GM18867 (cell line): ENCODE measurements around the gene FGB.

ENCODE experiments used
- ATAC-seq: cut with Tn5 transposase; IDR thresholded peaks from one replicate; pipeline ENCODE4 v1.9.1; 2021; ENCODE audit warnings: mild to moderate bottlenecking, moderate library complexity; ENCODE audit not compliant: unreplicated experiment

The FGB gene

GRCh38 chr4:154562697-154563254, at the start of gene FGB:
TSS of gene FGB (plus strand) at chr4:154563011. CDS start at chr4:154563019, 8 bp downstream.
- ATAC-seq, result no peak

- no peak for ATAC-seq
Measured at GRCh38 chr4:154516318-154517029, 46.3 kb upstream of the FGB start.

DNA sequence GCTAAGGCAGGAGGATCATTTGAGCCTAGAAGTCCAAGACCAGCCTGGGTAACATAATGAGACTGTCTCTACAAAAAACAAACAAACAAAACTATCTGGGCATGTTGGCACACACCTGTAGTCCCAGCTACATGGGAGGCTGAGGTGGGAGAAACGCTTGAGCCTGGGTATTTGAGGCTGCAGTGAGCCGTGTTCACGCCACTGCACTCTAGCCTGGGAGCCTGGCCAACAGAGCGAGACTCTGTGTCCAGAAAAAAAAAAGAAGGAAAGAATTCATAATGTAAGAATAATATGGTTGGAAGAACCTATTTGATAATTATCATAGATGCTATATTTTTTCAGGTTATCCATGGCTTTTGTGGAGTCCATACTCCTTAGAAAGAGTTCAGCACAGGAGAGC, 45.2 kb upstream of the FGB start:
- no peak for ATAC-seq

- ATAC-seq, result no peak
Measured at GRCh38 chr4:154519214-154519613, 43.6 kb upstream of the FGB start.

GRCh38 chr4:154521607-154522006, 41.2 kb upstream of the FGB start:
- no peak for ATAC-seq

DNA sequence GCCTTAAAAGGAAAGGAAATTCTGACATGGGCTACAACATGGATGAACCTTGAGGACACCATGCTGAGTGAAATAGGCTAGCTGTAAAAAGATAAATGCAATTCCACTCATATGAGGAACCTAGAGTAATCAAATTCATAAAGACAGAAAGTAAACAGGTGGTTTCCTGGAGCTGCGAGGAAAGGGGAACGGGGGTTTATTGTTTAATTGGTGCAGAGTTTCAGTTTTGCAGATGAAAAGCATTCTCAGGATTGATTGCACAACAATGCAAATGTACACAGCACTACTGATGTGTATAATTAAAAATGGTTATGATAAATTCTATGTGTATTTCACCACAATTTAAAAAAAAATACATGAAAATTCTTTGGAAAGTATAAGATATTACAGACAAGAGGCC, 36.7 kb upstream of the FGB start:
- ATAC-seq, result no peak

GRCh38 chr4:154527308-154527707, 35.5 kb upstream of the FGB start:
- no peak for ATAC-seq

DNA sequence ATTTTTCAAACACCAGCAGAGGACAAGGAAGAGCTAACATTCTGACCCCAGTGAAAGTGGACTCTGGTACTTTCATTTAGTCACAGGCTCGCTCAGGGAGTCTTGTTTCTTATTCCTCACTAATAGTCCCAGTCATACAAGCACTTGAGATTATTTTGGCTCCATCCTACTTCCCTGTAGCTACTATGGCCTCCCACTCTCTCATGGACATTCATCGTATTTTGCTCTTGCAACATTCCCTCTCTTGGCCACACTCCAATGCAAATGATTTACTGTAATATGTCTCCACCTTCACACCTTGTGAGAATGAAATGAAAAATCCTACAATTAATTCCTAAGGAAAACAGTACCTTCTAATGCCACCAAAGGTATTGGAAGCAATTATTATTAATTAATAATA, 33.9 kb upstream of the FGB start:
- no peak for ATAC-seq

DNA sequence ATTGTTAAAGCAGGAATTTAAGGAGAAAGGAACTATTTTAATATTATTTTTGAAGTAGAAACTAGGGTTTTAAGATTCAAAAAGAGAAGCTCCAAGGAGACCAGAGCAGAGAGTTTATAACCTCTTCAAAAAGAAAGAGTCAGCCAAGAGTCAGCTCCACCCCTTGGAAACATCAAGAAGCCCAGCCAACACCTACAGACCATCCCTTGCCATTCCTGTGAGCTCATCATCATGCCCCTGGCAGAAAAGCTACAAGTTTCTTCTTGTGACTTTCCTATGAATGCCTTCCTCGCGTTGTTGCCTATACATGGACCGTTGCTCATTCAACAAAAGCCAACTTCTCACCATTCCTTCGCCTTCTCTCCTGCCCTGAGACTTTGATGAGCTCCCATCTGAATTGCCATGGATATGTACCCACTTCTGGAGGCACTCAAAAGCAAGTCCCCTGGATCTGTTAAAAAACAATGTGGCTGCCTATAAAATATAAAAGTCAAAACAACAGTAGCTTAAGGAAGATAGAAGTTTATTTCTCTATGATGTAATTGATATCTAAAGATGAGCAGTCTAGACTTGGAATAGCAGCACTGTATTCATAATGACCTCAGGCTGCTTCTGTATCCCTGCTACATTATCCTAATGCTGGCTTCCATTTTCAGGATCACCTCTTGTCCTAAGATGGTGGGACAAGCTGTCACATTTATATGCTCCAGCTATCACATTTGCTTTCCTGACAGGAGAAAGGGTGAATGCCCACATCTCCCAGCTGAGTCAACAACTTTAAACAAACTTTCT, 32.9 kb upstream of the FGB start:
- no peak for ATAC-seq

DNA sequence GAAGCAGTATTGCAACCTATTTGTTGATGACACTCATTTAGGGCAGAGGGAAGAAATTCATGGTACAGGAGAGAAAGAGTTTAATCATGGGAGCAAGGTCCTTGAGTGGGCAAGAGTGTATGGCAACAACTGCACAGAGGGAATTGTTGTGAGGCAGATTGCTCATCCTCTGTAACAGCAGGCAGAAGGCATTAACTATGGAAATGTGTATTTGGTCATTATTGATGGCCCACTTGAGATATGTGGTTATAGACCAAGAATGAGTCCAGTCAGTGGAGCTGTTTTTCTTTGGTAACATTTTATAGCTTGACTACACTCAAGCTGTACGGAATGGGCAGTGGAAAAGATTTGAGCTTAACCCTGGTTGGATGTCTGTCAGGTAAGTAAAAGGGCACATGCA, 28.5 kb upstream of the FGB start:
- no peak for ATAC-seq

GRCh38 chr4:154542271-154542879, 20.4 kb upstream of the FGB start:
- no peak for ATAC-seq

- ATAC-seq, result no peak
Measured at GRCh38 chr4:154545689-154546088, 17.1 kb upstream of the FGB start.

- ATAC-seq, result peak; percentile 98
Measured at GRCh38 chr4:154549894-154550790, 12.7 kb upstream of the FGB start, which contains the start of gene PLRG1. TSS of gene PLRG1 (minus strand) at chr4:154550400. CDS start at chr4:154550308, 92 bp downstream.

- ATAC-seq, result peak; percentile 61
Measured at GRCh38 chr4:154551872-154552686, 10.7 kb upstream of the FGB start.

- peak; percentile 26 for ATAC-seq
Measured at GRCh38 chr4:154559141-154559493, 3.7 kb upstream of the FGB start.

DNA sequence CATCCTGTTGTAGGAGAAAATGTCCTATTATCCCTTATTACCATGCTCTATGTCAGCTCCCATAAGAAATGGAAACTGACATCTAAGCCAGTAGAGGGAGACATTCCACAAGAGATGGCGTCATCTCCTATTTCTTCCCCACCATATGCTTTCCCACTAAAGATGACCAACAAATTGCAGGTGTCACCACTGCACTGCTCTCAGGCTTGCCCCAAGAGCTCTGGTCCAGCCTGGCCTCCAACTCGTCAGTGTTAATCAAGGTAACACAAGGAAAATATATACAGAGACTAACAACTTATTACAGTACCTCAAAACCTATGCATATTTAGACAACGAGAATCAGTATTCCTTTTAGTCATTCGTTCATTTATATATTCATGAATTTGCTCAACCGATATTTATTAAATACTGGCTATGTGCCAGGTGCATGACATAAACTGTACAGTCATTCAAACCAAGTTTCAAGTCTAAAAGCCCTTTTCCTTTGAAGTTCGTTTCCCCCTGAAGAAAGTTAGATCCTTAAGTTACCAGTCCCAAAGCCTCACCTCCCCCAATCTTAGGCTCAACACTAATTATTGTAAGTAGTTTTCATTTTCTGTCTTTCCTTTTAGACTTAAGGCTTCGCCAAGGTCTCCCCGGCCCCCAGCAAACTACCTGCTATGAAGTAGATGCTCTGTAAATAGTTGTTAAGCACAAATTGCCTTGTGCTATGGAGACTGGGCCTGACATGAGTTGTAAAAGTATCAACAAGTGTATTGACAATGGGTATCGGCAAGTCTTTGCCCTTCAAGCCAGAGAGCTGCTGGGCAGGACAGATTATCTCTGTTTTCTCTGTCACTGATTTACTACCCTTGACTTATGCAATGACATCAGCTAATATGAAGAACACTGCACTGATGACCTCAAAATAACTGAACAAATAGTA, 3.1 kb upstream of the FGB start:
- peak; percentile 94 for ATAC-seq

DNA sequence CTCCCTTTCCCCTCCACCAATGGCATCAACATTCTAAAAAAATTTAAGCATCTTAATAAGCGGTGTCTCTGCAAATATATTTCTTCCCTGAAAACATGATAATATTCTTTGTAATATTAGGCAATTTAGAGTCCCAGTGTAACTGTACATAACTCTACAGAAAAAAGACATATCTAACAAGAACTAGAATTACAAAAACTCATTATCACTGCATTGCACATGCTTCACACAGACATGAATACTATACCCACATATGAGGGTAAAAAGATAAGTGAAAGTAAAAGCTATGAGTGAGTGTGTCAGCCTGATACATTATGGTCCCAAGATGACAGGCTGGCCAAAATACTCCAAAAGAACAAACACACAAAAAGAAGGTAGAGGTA, 2.4 kb upstream of the FGB start:
- ATAC-seq, result no peak

DNA sequence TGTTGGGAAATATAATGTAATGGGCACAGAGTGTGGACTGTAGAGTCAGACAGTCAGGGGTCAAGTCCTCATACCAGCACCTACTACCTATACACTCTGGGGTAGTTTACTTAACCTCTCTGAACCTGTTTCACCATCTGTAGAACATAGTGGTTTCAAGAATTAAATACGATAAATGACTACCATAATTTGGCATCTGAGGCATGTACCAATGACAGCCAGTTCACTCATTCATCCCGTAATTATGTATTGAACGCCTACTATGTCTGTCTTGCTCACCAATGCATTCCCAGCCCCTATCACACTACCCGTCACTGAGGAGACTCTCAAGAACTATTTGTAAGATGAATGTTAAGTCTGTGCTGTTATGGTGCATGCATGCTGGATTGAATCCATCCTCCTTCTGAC, 2.0 kb upstream of the FGB start:
- no peak for ATAC-seq

DNA sequence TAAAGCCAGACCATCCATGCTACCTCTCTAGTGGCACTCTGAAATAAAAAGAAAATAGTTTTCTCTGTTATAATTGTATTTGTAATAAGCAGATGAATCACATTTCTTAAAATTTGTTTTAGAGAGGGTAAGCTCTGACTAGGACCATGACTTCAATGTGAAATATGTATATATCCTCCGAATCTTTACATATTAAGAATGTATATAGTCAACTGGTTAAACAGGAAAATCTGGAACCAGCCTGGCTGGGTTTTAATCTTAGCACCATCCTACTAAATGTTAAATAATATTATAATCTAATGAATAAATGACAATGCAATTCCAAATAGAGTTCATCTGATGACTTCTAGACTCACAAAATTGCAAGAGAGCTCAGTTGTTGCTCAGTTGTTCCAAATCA, 1.5 kb downstream of the FGB start:
- no peak for ATAC-seq
